Activated CD4-positive, alpha-beta T cell treated with anti-CD3 and anti-CD28 coated beads, Interleukin-2, amount 10 ng/mL, durations not matched to agents 7 days and 5 days (primary cell): ENCODE data around the gene PARD3B. TPM values are rescaled to one million over a fixed set of nuclear protein-coding genes. Genes with fewer than 3 reads are reported as not detected.

ENCODE experiments used
- CTCF ChIA-PET: fragments of 350-600 bp; sonication (Branson Sonifier 250); formaldehyde crosslinking; loops from one replicate; lab custom pipeline; 2021; ENCODE audit warnings: antibody characterized with exemption; lab: Charles Lee
- POLR2A ChIA-PET: fragments of 350-600 bp; sonication (Branson Sonifier 250); formaldehyde crosslinking; loops from one replicate; lab custom pipeline; 2021; ENCODE audit warnings: antibody characterized with exemption; lab: Charles Lee
- DNase-seq: peaks from one replicate; pipeline ENCODE4 v3.0.0-alpha.2; 2020
- H3K27ac Mint-ChIP-seq: one replicate; pipeline ENCODE4 v1.8.0; 2021; ENCODE audit warnings: mild to moderate bottlenecking, moderate library complexity, mixed read lengths
- H3K27me3 Mint-ChIP-seq: one replicate; pipeline ENCODE4 v1.8.0; 2021; ENCODE audit warnings: mixed read lengths
- H3K36me3 Mint-ChIP-seq: one replicate; pipeline ENCODE4 v1.8.0; 2021; ENCODE audit warnings: low read depth, mixed read lengths
- H3K4me1 Mint-ChIP-seq: one replicate; pipeline ENCODE4 v1.8.0; 2021; ENCODE audit warnings: mixed read lengths
- H3K4me3 Mint-ChIP-seq: one replicate; pipeline ENCODE4 v1.8.0; 2021; ENCODE audit warnings: mild to moderate bottlenecking, moderate library complexity, mixed read lengths
- H3K9me3 Mint-ChIP-seq: one replicate; pipeline ENCODE4 v1.8.0; 2021; ENCODE audit warnings: mixed read lengths
- total RNA-seq, 2 experiments: library from RNA; stranded (reverse); gene quantifications; one replicate each; pipeline ENCODE4 v1.2.3, GENCODE V29; 2021

PARD3B gene
- total RNA-seq, 2 experiments from 2014 or later = 0.50 to 0.77 TPM

DNA sequence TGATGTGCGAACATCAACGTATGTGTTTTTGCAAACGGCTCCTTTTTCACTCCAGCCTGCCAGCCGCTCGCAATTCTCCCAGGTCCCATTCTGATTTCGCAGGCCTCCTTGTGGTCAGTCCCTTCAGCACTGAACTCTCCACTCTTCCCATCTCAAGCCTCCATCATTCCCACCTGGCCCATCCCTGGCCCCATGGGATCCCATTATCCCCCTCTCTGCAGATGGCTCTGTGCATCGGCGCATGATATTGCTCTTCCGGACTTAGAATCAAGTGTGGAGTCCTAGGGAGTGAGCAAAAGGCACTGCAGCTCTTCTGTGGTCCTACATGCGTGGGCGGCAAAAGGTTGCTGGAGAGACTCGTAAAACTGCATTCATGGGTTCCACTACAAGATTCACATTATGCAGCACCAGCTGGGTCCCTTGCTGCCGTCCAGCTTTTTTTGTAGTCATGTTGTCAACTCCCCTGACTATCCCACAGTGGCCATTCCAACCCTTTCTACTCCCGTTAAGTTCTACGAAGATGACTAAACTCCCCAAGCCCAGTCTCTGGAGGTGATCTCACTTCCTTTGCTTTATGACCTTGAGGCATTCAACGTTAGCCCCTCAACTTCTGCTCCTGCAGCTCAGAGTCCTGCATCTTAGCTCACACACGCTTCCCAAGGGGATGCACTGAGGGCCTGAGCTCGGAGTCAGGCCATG is 1011.7 kb downstream of the PARD3B start:
- Mint-ChIP-seq H3K27me3 (peaks cover 10% of the 10 kb centered on the region), H3K9me3 (no peaks in the 10 kb centered on the region), H3K4me1 (no peaks in the 10 kb centered on the region), H3K36me3 (no peaks in the 10 kb centered on the region), H3K27ac (no peak overlapping the region), H3K4me3 (no peak overlapping the region)
- CTCF ChIA-PET = no interaction called here
- POLR2A ChIA-PET = no interaction called here
- no peak for DNase-seq

- Mint-ChIP-seq H3K4me1 (no peaks in the 10 kb centered on the region), H3K36me3 (no peaks in the 10 kb centered on the region), H3K27ac (no peak overlapping the region), H3K4me3 (no peak overlapping the region), H3K27me3 (peaks cover 10% of the 10 kb centered on the region), H3K9me3 (no peaks in the 10 kb centered on the region)
- DNase-seq = no peak
- POLR2A ChIA-PET = no interaction called here
- CTCF ChIA-PET = no interaction called here
Measured at GRCh38 chr2:205557873-205558272, 1012.6 kb downstream of the PARD3B start.

DNA sequence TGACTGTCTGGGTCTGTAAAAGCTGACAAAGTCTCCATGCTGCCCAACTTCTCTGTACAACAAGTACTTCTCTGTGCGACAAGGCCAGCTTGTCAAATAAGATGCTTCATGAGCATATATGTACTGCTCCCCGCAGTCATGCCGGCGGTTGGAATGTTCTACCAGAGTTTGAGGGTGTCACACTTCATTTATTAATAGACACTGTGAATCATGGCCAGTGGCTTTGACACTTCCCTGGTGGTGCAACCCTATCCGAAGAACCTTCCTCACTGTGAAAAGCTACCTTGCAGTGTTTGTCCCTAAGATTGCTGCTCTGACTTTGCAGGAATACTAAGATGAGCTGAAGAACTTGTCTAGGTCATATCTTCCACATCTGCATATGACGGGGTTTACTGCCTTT is 1016.2 kb downstream of the PARD3B start:
- H3K36me3 Mint-ChIP-seq = no peaks in the 10 kb centered on the region
- no peaks in the 10 kb centered on the region for H3K4me1 Mint-ChIP-seq
- ChIA-PET POLR2A (no interaction called here), CTCF (interaction anchor here (0.6 to 1.2 kb wide), 2 partner anchors 45 to 83 kb away, joined by 3 read pairs; no protein-coding TSS in a partner anchor)
- H3K9me3 Mint-ChIP-seq = no peaks in the 10 kb centered on the region
- no peak for DNase-seq
- no peaks in the 10 kb centered on the region for H3K27me3 Mint-ChIP-seq
- no peak overlapping the region for H3K4me3 Mint-ChIP-seq
- H3K27ac Mint-ChIP-seq = no peak overlapping the region

GRCh38 chr2:205563646-205564045 is 1018.4 kb downstream of the PARD3B start:
- Mint-ChIP-seq H3K9me3 (no peaks in the 10 kb centered on the region), H3K4me3 (no peak overlapping the region), H3K36me3 (no peaks in the 10 kb centered on the region), H3K27ac (no peak overlapping the region), H3K4me1 (no peaks in the 10 kb centered on the region), H3K27me3 (no peaks in the 10 kb centered on the region)
- DNase-seq = peak; percentile 11
- ChIA-PET CTCF (no interaction called here), POLR2A (no interaction called here)

DNA sequence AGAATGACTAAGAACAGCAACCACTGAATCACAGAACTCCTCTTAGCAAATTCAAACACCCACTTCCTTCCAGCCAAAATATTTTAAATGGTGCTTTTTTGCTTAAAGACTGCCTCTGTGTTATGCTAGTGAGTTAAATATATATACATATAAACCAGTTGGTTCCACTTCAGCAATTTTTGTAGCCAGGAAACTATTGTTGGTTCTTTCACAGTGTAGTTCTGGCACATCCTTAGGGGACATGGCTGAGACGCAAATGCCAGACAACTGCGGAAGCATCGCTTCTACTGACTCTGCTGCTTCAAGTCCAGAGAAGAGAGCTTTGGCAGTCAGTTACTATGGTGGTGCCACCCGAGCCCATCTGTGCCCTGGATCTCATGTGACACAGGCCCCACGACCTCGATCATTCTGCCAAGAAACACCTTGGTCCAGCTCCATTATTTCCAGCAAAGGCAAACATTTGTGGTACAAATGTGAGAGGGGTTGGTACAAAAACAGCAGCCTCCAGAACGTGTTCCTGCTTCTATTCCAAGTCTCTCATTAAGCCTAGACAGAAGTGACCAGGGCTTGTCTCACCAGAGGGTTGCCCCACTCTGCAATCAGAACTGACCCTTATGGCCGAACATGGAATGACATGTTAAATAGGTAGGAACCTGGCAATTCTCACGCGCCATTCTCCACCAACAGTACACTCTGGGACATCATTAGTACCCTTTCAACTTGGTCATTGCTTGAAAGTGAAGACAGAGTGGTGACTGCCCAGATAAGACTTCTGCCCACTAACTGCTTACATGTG is 1019.3 kb downstream of the PARD3B start:
- Mint-ChIP-seq H3K36me3 (no peaks in the 10 kb centered on the region), H3K4me1 (no peaks in the 10 kb centered on the region), H3K27me3 (no peaks in the 10 kb centered on the region), H3K9me3 (no peaks in the 10 kb centered on the region), H3K27ac (no peak overlapping the region), H3K4me3 (no peak overlapping the region)
- DNase-seq = no peak
- ChIA-PET CTCF (no interaction called here), POLR2A (no interaction called here)

DNA sequence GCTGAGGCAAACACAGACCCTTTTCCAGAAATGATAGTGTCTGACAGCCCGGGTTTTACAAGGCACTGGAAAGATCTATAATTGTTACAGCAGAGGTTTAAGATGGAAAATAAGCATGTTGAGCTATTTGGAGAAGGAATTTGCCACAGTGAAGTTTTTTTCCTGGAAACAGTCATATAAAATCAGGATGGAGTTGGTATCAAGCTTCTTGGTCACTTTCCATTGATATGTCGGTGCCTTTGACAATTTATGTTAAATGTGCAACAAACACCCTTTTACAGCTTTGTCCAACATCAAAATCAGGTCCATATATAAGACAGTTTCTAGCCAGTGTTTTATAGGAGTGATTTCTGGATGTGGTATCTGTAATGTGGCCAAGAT is 1019.9 kb downstream of the PARD3B start:
- POLR2A ChIA-PET = no interaction called here
- Mint-ChIP-seq H3K4me1 (no peaks in the 10 kb centered on the region), H3K4me3 (no peak overlapping the region), H3K36me3 (no peaks in the 10 kb centered on the region), H3K9me3 (no peaks in the 10 kb centered on the region), H3K27ac (no peak overlapping the region), H3K27me3 (peaks cover 2% of the 10 kb centered on the region)
- CTCF ChIA-PET = no interaction called here
- DNase-seq = no peak

GRCh38 chr2:205566606-205567168 is 1021.4 kb downstream of the PARD3B start:
- H3K36me3 Mint-ChIP-seq = no peaks in the 10 kb centered on the region
- H3K9me3 Mint-ChIP-seq = no peaks in the 10 kb centered on the region
- peaks cover 2% of the 10 kb centered on the region for H3K27me3 Mint-ChIP-seq
- no peak for DNase-seq
- H3K4me1 Mint-ChIP-seq = no peaks in the 10 kb centered on the region
- POLR2A ChIA-PET = no interaction called here
- no peak overlapping the region for H3K4me3 Mint-ChIP-seq
- no peak overlapping the region for H3K27ac Mint-ChIP-seq
- CTCF ChIA-PET = no interaction called here

DNA sequence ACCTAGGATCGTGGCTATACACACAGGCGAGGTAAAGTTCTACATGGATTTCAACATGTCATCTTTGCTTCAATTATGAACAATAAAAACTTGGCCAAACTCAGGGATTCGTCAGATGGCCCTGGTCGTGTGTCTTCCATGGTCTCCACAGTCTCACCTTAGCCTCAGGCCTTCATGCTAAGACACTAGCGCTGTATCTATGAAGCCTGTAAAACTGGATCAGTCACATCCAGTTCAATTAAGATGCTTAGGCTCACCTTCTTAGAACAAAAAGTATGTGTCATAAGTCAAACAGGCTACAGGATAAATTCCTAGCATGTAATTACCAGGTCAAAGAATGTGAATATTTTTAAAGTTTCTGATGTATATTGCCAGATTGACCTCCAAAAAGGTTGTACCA is 1023.3 kb downstream of the PARD3B start:
- Mint-ChIP-seq H3K36me3 (no peaks in the 10 kb centered on the region), H3K27me3 (peaks cover 6% of the 10 kb centered on the region), H3K4me1 (no peaks in the 10 kb centered on the region), H3K27ac (no peak overlapping the region), H3K4me3 (no peak overlapping the region), H3K9me3 (peaks cover 3% of the 10 kb centered on the region)
- CTCF ChIA-PET = no interaction called here
- no peak for DNase-seq
- POLR2A ChIA-PET = no interaction called here

- Mint-ChIP-seq H3K27me3 (peaks cover 6% of the 10 kb centered on the region), H3K4me3 (no peak overlapping the region), H3K4me1 (no peaks in the 10 kb centered on the region), H3K27ac (no peak overlapping the region), H3K36me3 (no peaks in the 10 kb centered on the region), H3K9me3 (peaks cover 8% of the 10 kb centered on the region)
- DNase-seq = no peak
- ChIA-PET POLR2A (no interaction called here), CTCF (no interaction called here)
Measured at GRCh38 chr2:205570648-205571047, 1025.4 kb downstream of the PARD3B start.

- POLR2A ChIA-PET = interaction anchor here (0.6 kb wide), 1 partner anchor 864 kb away, joined by 4 read pairs; no protein-coding TSS in a partner anchor
- Mint-ChIP-seq H3K9me3 (peaks cover 14% of the 10 kb centered on the region), H3K4me1 (no peaks in the 10 kb centered on the region), H3K27ac (no peak overlapping the region), H3K27me3 (peaks cover 8% of the 10 kb centered on the region), H3K4me3 (no peak overlapping the region), H3K36me3 (no peaks in the 10 kb centered on the region)
- CTCF ChIA-PET = no interaction called here
- DNase-seq = no peak
Measured at GRCh38 chr2:205571360-205571959, 1026.2 kb downstream of the PARD3B start.

DNA sequence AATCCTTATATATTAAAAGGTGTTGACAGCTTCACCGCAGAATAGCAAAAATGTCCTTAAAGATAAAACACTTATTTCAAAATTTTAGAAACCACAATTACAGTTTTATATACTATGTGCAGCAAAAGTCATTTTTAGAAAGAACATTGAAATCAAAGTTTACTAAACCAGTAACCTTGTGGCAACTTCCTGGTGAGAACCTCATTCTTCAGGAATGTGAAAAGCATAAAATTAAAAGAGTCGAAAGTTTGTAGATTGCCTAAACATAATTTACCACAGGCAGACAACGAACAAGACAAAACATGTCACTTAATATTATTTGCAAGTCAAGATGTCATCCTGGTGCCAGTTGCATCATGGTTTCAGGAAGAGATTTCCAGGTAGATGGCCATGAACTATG is 1028.7 kb downstream of the PARD3B start:
- Mint-ChIP-seq H3K36me3 (no peaks in the 10 kb centered on the region), H3K4me1 (no peaks in the 10 kb centered on the region), H3K27me3 (peaks cover 14% of the 10 kb centered on the region), H3K27ac (no peak overlapping the region), H3K9me3 (peaks cover 15% of the 10 kb centered on the region), H3K4me3 (no peak overlapping the region)
- CTCF ChIA-PET = interaction anchor here (0.6 kb wide), 1 partner anchor 13 kb away, joined by 4 read pairs; no protein-coding TSS in a partner anchor
- DNase-seq = no peak
- POLR2A ChIA-PET = no interaction called here

DNA sequence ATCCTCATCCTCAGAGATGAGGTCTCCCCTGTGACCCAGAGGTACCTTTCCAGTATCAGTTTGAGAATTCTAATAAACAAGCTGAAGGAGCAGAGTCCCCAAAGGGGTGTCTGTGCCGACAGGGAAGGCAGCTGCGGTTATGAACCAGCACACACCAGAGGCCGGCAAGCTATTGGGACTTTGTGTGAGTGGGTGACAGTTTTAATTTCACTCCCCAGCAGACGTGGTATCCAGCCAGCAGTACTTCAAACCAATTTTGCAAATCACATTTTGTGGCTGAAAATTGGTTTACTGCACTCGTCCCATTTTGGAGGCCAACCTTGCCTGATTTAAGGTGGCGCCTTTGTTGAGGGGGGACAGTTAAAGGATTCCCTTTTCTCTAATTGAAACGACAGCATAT is 1034.1 kb downstream of the PARD3B start:
- no peak overlapping the region for H3K4me3 Mint-ChIP-seq

More for the DNA sequence above, 1034.1 kb downstream of the PARD3B start:
- Mint-ChIP-seq H3K36me3 (no peaks in the 10 kb centered on the region), H3K4me1 (no peaks in the 10 kb centered on the region), H3K9me3 (peaks cover 13% of the 10 kb centered on the region), H3K27me3 (peaks cover 8% of the 10 kb centered on the region), H3K27ac (no peak overlapping the region)
- ChIA-PET POLR2A (no interaction called here), CTCF (no interaction called here)
- no peak for DNase-seq
